ENCODE measurements around the gene FAM83D. TPM values are rescaled to one million over a fixed set of nuclear protein-coding genes. Genes with fewer than 3 reads are reported as not detected.

Gene FAM83D
- 10 to 100 TPM in 3 of 4 donors, 1 to 10 TPM in 1; 8.7 to 17.4 (median 14.0) TPM for total RNA-seq

DNA sequence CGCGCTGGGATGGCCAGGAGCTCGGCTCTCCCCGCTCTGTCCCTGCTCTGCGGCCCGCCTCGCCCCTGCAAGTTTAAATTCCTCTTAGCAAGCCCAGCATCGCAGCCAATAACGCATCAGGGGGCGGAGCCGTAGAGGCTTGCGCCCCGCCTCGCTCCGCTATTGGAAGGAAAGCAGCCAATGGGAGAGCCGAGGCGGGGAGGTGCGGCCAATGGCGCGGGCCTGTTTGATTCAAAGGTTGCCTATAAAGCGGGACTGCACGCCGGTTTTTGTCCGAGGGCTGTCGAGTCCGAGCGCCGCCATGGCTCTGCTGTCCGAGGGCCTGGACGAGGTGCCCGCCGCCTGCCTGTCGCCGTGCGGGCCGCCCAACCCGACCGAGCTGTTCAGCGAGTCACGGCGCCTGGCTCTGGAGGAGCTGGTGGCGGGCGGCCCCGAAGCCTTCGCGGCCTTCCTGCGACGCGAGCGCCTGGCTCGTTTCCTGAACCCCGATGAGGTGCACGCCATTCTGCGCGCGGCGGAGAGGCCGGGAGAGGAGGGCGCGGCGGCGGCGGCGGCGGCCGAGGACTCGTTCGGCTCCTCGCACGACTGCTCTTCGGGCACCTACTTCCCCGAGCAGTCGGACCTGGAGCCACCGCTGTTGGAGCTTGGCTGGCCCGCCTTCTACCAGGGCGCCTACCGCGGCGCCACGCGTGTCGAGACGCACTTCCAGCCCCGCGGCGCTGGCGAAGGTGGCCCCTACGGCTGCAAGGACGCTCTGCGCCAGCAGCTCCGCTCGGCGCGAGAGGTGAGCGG lies at the start of gene FAM83D:
FAM83D (plus strand) TSS at position 276 of the 792 bp plus-strand sequence; CDS start at position 302, 26 bp downstream.
- WGBS, 2 donors: 1% methylated on average over 32 to 55 of the region's 95 CpGs
- peak; percentile 87 to 97 for DNase-seq (ENCODE audit: low spot score in 2 of 2)
- TF ChIP-seq, protein P1, sequence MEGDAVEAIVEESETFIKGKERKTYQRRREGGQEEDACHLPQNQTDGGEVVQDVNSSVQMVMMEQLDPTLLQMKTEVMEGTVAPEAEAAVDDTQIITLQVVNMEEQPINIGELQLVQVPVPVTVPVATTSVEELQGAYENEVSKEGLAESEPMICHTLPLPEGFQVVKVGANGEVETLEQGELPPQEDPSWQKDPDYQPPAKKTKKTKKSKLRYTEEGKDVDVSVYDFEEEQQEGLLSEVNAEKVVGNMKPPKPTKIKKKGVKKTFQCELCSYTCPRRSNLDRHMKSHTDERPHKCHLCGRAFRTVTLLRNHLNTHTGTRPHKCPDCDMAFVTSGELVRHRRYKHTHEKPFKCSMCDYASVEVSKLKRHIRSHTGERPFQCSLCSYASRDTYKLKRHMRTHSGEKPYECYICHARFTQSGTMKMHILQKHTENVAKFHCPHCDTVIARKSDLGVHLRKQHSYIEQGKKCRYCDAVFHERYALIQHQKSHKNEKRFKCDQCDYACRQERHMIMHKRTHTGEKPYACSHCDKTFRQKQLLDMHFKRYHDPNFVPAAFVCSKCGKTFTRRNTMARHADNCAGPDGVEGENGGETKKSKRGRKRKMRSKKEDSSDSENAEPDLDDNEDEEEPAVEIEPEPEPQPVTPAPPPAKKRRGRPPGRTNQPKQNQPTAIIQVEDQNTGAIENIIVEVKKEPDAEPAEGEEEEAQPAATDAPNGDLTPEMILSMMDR (IDR thresholded peaks at IDR 0.05): peak in 1 of 3 donors; percentile 4
- no peak for TF ChIP-seq POLR2A (IDR thresholded peaks at IDR 0.05)
- H3K4me3 ChIP-seq (ENCODE audit: low read depth, poor library complexity, severe bottlenecking): peak within 1 kb of the TSS; percentile 26
- intact Hi-C loops (cut with DNase I; ENCODE audit: low total_unique reads): loop anchor here (5.0 kb wide), 1 partner anchor 121 kb away; no protein-coding TSS in a partner anchor

- no peak overlapping the region for H3K4me3 ChIP-seq (ENCODE audit: low read depth, poor library complexity, severe bottlenecking)
- TF ChIP-seq POLR2A (IDR thresholded peaks at IDR 0.05): no peak
- TF ChIP-seq, protein P1 (IDR thresholded peaks at IDR 0.05): no peak
- intact Hi-C loops (cut with DNase I; ENCODE audit: low total_unique reads): no loop called here
- DNase-seq (ENCODE audit: low spot score in 2 of 2): no peak
- WGBS, 2 donors: 84 to 87% methylated on average over 6 of the region's 6 CpGs
Measured at GRCh38 chr20:38877483-38877882, 48.7 kb upstream of the FAM83D start.

DNA sequence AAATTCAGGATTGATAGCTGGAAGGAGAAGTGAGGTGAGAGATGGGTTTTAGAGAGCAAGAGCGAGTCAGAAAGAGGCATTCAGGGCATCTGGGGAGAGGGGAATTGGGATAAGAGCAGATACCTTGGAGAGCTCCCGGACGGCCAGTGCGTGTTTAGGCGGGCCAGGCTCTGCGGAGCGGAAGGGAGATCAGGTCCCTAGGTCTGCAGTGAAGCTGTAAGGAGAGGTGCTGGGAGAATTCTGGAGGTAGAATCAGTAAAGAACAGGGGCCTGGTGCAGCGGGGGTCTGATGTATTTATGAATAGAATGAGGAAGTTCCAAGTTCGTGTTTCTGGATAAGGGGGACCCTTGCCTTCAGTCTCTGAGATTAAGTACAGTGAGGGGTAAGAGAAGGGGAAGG lies 47.4 kb upstream of the FAM83D start:
- H3K4me3 ChIP-seq (ENCODE audit: low read depth, poor library complexity, severe bottlenecking): no peak overlapping the region
- intact Hi-C loops (cut with DNase I; ENCODE audit: low total_unique reads): no loop called here
- TF ChIP-seq, protein P1 (IDR thresholded peaks at IDR 0.05): no peak
- no peak for TF ChIP-seq POLR2A (IDR thresholded peaks at IDR 0.05)
- no peak for DNase-seq (ENCODE audit: low spot score in 2 of 2)
- WGBS, 2 donors: 17 to 22% methylated on average over 9 of the region's 9 CpGs

GRCh38 chr20:38880952-38881735 lies 45.1 kb upstream of the FAM83D start:
- no peak for DNase-seq (ENCODE audit: low spot score in 2 of 2)
- 58 to 67% methylated on average over 14 of the region's 14 CpGs for WGBS, 2 donors
- TF ChIP-seq POLR2A (IDR thresholded peaks at IDR 0.05): no peak
- TF ChIP-seq, protein P1 (IDR thresholded peaks at IDR 0.05): no peak
- no peak overlapping the region for H3K4me3 ChIP-seq (ENCODE audit: low read depth, poor library complexity, severe bottlenecking)
- intact Hi-C loops (cut with DNase I; ENCODE audit: low total_unique reads): no loop called here

DNA sequence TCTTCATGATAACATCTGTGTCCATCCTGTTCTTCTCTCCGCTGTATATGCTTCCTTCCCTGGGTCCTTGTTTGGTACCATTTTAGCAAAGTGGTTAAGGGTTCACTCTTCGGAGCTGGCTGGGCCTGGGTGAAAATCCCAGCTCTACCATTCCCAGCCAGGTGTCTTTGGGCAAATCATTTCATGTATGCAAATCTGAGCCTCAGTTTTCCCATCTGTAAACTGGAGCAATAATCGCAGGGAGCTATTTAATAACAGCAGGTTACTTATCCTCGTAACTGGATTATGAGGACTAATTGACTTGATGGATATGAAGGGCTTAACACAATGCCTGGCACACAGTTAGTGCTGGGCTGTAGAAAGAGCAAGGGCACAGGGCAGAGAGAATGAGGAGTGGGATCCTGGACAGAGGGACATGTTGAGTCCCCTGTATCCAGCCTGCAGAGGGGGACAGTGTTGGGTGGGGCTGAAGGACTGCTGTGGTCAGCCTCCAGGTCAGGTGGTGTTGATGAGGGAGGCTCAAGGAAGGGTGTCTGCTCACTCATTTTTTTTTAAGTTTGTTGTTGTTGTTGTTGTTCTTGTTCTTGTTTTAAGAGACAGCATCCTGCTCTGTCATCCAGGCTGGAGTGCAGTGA lies 44.3 kb upstream of the FAM83D start:
- intact Hi-C loops (cut with DNase I; ENCODE audit: low total_unique reads): no loop called here
- WGBS, 2 donors: 89 to 97% methylated on average over 4 of the region's 4 CpGs
- DNase-seq (ENCODE audit: low spot score in 2 of 2): no peak
- no peak for TF ChIP-seq POLR2A (IDR thresholded peaks at IDR 0.05)
- TF ChIP-seq, protein P1 (IDR thresholded peaks at IDR 0.05): no peak
- no peak overlapping the region for H3K4me3 ChIP-seq (ENCODE audit: low read depth, poor library complexity, severe bottlenecking)
